ENCODE measurements around the gene FMNL2. TPM values are rescaled to one million over a fixed set of nuclear protein-coding genes. Genes with fewer than 3 reads are reported as not detected.

FMNL2 gene
- total RNA-seq, 1 experiment from 2014 or later = 29.0 TPM

GRCh38 chr2:152534460-152535135 lies 199.6 kb downstream of the FMNL2 start:
- Histone ChIP-seq H2AFZ (no peak overlapping the region), H3K4me1 (replicated peaks; ENCODE audit: insufficient read depth) (0 out of 2 replicates have a peak, but pooled peaks cover 5% of the 10 kb centered on the region), H3K79me2 (ENCODE audit: low read depth) (peaks cover 15% of the 10 kb centered on the region), H3K9me3 (ENCODE audit: insufficient read depth, low read depth) (no peaks in the 10 kb centered on the region), H3K36me3 (ENCODE audit: low read depth) (no peaks in the 10 kb centered on the region), H4K20me1 (ENCODE audit: insufficient read depth) (peaks cover 4% of the 10 kb centered on the region; the same call in 1 of the 2 replicates), H3K4me2 (no peak overlapping the region), H3K4me3 (no peak overlapping the region), H3F3A (ENCODE audit: insufficient read depth, low read depth) (no peaks in the 10 kb centered on the region), H3K27me3 (ENCODE audit: insufficient read depth, low read depth) (no peaks in the 10 kb centered on the region), H3K9me2 (ENCODE audit: insufficient read depth) (no peaks in the 10 kb centered on the region), H3K27ac (no peak overlapping the region)
- no TSS peak for BruUV-seq (replicated peaks)
- intact Hi-C loops (cut with micrococcal nuclease; ENCODE audit: unreplicated experiment) = no loop called here
- ChIA-PET POLR2A (ENCODE audit: unreplicated experiment) (no interaction called here), CTCF (interaction anchor here (0.7 kb wide), 1 partner anchor 243 kb away, joined by 3 read pairs; no protein-coding TSS in a partner anchor)
- no peak for TF ChIP-seq EZH2 (IDR thresholded peaks at IDR 0.05; ENCODE audit: low read depth)
- TF ChIP-seq CTCF (conservative IDR thresholded peaks at IDR 0.05) = no peak
- DNase-seq = no peak

GRCh38 chr2:152537081-152537651 lies 202.2 kb downstream of the FMNL2 start:
- TF ChIP-seq EZH2 (IDR thresholded peaks at IDR 0.05; ENCODE audit: low read depth) = no peak
- TF ChIP-seq CTCF (conservative IDR thresholded peaks at IDR 0.05) = no peak
- no peaks in the 10 kb centered on the region for H3K36me3 ChIP-seq (ENCODE audit: low read depth)
- ChIA-PET POLR2A (ENCODE audit: unreplicated experiment) (no interaction called here), CTCF (no interaction called here)
- no peak overlapping the region for H3K4me3 ChIP-seq
- no TSS peak for BruUV-seq (replicated peaks)
- no peaks in the 10 kb centered on the region for H3K9me3 ChIP-seq (ENCODE audit: insufficient read depth, low read depth)
- no peak overlapping the region for H3K27ac ChIP-seq
- no peak for DNase-seq
- peaks cover 4% of the 10 kb centered on the region; the same call in 1 of the 2 replicates for H4K20me1 ChIP-seq (ENCODE audit: insufficient read depth)
- no peaks in the 10 kb centered on the region for H3K27me3 ChIP-seq (ENCODE audit: insufficient read depth, low read depth)
- peaks cover 11% of the 10 kb centered on the region; the same call in 1 of the 2 replicates for H3F3A ChIP-seq (ENCODE audit: insufficient read depth, low read depth)
- H3K79me2 ChIP-seq (ENCODE audit: low read depth) = peaks cover 23% of the 10 kb centered on the region
- peaks cover 12% of the 10 kb centered on the region for H3K4me1 ChIP-seq (replicated peaks; ENCODE audit: insufficient read depth)
- H2AFZ ChIP-seq = no peak overlapping the region
- H3K9me2 ChIP-seq (ENCODE audit: insufficient read depth) = no peaks in the 10 kb centered on the region
- intact Hi-C loops (cut with micrococcal nuclease; ENCODE audit: unreplicated experiment) = no loop called here
- no peak overlapping the region for H3K4me2 ChIP-seq

- Histone ChIP-seq H4K20me1 (ENCODE audit: insufficient read depth) (no peaks in the 10 kb centered on the region), H3K36me3 (ENCODE audit: low read depth) (no peaks in the 10 kb centered on the region), H3K27ac (no peak overlapping the region), H3K27me3 (ENCODE audit: insufficient read depth, low read depth) (no peaks in the 10 kb centered on the region), H3K4me2 (no peak overlapping the region), H3K9me2 (ENCODE audit: insufficient read depth) (no peaks in the 10 kb centered on the region), H2AFZ (no peak overlapping the region), H3F3A (ENCODE audit: insufficient read depth, low read depth) (peaks cover 32% of the 10 kb centered on the region), H3K9me3 (ENCODE audit: insufficient read depth, low read depth) (no peaks in the 10 kb centered on the region), H3K79me2 (ENCODE audit: low read depth) (peaks cover 26% of the 10 kb centered on the region; the same call in 1 of the 2 replicates), H3K4me1 (replicated peaks; ENCODE audit: insufficient read depth) (peaks cover 35% of the 10 kb centered on the region), H3K4me3 (no peak overlapping the region)
- no peak for DNase-seq
- CTCF ChIA-PET = no interaction called here
- TF ChIP-seq EZH2 (IDR thresholded peaks at IDR 0.05; ENCODE audit: low read depth) (no peak), CTCF (conservative IDR thresholded peaks at IDR 0.05) (no peak)
- POLR2A ChIA-PET (ENCODE audit: unreplicated experiment) = interaction anchor here (0.6 to 0.7 kb wide), 2 partner anchors 19 to 203 kb away, joined by 4 to 5 read pairs; no protein-coding TSS in a partner anchor
- no TSS peak for BruUV-seq (replicated peaks)
- intact Hi-C loops (cut with micrococcal nuclease; ENCODE audit: unreplicated experiment) = no loop called here
Measured at GRCh38 chr2:152539424-152539823, 204.4 kb downstream of the FMNL2 start.

Measured in PC-9 (cell line).